H9 (cell line): Measurements from ENCODE around the gene MYO1E. TPM values are rescaled to one million over a fixed set of nuclear protein-coding genes. Genes with fewer than 3 reads are reported as not detected.

ENCODE experiments used
- DNase-seq: peaks from one replicate; pipeline ENCODE4 v3.0.0-alpha.2; 2017
- H2AFZ ChIP-seq: one replicate; pipeline ENCODE4 v1.6.1; 2013; ENCODE audit warnings: mild to moderate bottlenecking, low read length, control low read depth, moderate library complexity
- H2AK5ac ChIP-seq: 2 replicates; pipeline ENCODE4 v1.6.1; 2013; ENCODE audit warnings: low read length, control low read depth, mixed read lengths; ENCODE audit not compliant: insufficient read length
- H2BK120ac ChIP-seq: one replicate; pipeline ENCODE4 v1.6.1; 2013; ENCODE audit warnings: low read depth, mild to moderate bottlenecking, low read length, control low read depth, inconsistent platforms; ENCODE audit not compliant: poor library complexity, severe bottlenecking
- H2BK12ac ChIP-seq: 2 replicates; pipeline ENCODE4 v1.6.1; 2013; ENCODE audit warnings: low read length, control low read depth, mixed read lengths, low read depth; ENCODE audit not compliant: insufficient read length
- H2BK15ac ChIP-seq: 2 replicates; pipeline ENCODE4 v1.6.1; 2013; ENCODE audit warnings: low read depth, low read length, control low read depth
- H2BK20ac ChIP-seq: one replicate; pipeline ENCODE4 v1.6.1; 2013; ENCODE audit warnings: low read depth, mild to moderate bottlenecking, low read length, control low read depth, inconsistent platforms; ENCODE audit not compliant: poor library complexity, severe bottlenecking
- H2BK5ac ChIP-seq: 2 replicates; pipeline ENCODE4 v1.6.1; 2013; ENCODE audit warnings: low read length, control low read depth, mixed read lengths; ENCODE audit not compliant: insufficient read length
- H3K14ac ChIP-seq: 2 replicates; pipeline ENCODE4 v1.6.1; 2013; ENCODE audit warnings: low read length, control low read depth; ENCODE audit not compliant: insufficient read depth
- H3K18ac ChIP-seq: 2 replicates; pipeline ENCODE4 v1.6.1; 2013; ENCODE audit warnings: low read depth, mild to moderate bottlenecking, mixed read lengths, low read length, control low read depth; ENCODE audit not compliant: insufficient read length
- H3K23ac ChIP-seq: 2 replicates; pipeline ENCODE4 v1.6.1; 2013; ENCODE audit warnings: low read length, control low read depth, mixed read lengths, low read depth; ENCODE audit not compliant: insufficient read length
- H3K23me2 ChIP-seq: 2 replicates; pipeline ENCODE4 v1.6.1; 2013; ENCODE audit warnings: low read depth, mild to moderate bottlenecking, mixed read lengths, low read length, control low read depth; ENCODE audit not compliant: insufficient read length, poor library complexity, severe bottlenecking
- H3K27ac ChIP-seq: 2 replicates; pipeline ENCODE4 v1.5.1; 2013; ENCODE audit warnings: low read length, control low read depth, mixed read lengths, low read depth; ENCODE audit not compliant: insufficient read length
- H3K27me3 ChIP-seq: 2 replicates; pipeline ENCODE4 v1.6.1; 2013; ENCODE audit warnings: low read length, control low read depth, inconsistent platforms; ENCODE audit not compliant: insufficient read depth
- H3K4ac ChIP-seq: 2 replicates; pipeline ENCODE4 v1.6.1; 2013; ENCODE audit warnings: low read depth, mild to moderate bottlenecking, control low read depth, inconsistent platforms, low read length, moderate library complexity
- H3K4me1 ChIP-seq: 2 replicates; pipeline ENCODE4 v1.6.1; 2013; ENCODE audit warnings: low read length, control low read depth, inconsistent platforms; ENCODE audit not compliant: insufficient read depth
- H3K4me2 ChIP-seq: 2 replicates; pipeline ENCODE4 v1.6.1; 2013; ENCODE audit warnings: low read length, control low read depth, mixed read lengths; ENCODE audit not compliant: insufficient read length, insufficient read depth
- H3K56ac ChIP-seq: 2 replicates; pipeline ENCODE4 v1.6.1; 2013; ENCODE audit warnings: low read depth, mild to moderate bottlenecking, mixed read lengths, low read length, control low read depth; ENCODE audit not compliant: insufficient read length
- H3K79me1 ChIP-seq: 2 replicates; pipeline ENCODE4 v1.6.1; 2013; ENCODE audit warnings: low read depth, mild to moderate bottlenecking, moderate library complexity, low read length, control low read depth, inconsistent platforms; ENCODE audit not compliant: insufficient read depth, poor library complexity, severe bottlenecking
- H3K79me2 ChIP-seq: 2 replicates; pipeline ENCODE4 v1.6.1; 2013; ENCODE audit warnings: low read length, control low read depth, inconsistent platforms; ENCODE audit not compliant: insufficient read depth
- H3K9ac ChIP-seq: 2 replicates; pipeline ENCODE4 v1.6.1; 2013; ENCODE audit warnings: low read length, control low read depth, mixed read lengths; ENCODE audit not compliant: insufficient read length; ENCODE audit errors: extremely low read depth
- H3K9me3 ChIP-seq: one replicate; pipeline ENCODE4 v1.6.1; 2013; ENCODE audit warnings: low read depth, low read length, inconsistent platforms; ENCODE audit not compliant: control insufficient read depth
- H3T11ph ChIP-seq: one replicate; pipeline ENCODE4 v1.6.1; 2013; ENCODE audit warnings: mild to moderate bottlenecking, low read length, control low read depth, inconsistent platforms
- H4K20me1 ChIP-seq: one replicate; pipeline ENCODE4 v1.6.1; 2013; ENCODE audit not compliant: control insufficient read depth, insufficient read length, insufficient read depth
- H4K5ac ChIP-seq: 2 replicates; pipeline ENCODE4 v1.6.1; 2013; ENCODE audit warnings: low read depth, mild to moderate bottlenecking, mixed read lengths, low read length, control low read depth; ENCODE audit not compliant: insufficient read length
- H4K8ac ChIP-seq: replicated peaks from 2 replicates; pipeline ENCODE4 v1.6.1; 2013; ENCODE audit warnings: low read length, control low read depth, mixed read lengths, low read depth; ENCODE audit not compliant: insufficient read length
- H4K91ac ChIP-seq: 2 replicates; pipeline ENCODE4 v1.6.1; 2013; ENCODE audit warnings: low read depth, mild to moderate bottlenecking, moderate library complexity, mixed read lengths, low read length, control low read depth; ENCODE audit not compliant: insufficient read length
- H3K27ac Mint-ChIP-seq, 3 experiments: 2 replicates in 2 of 3; 3 replicates in 1 of 3; pipeline ENCODE4 v1.8.0; 2020 to 2021; ENCODE audit warnings: mixed read lengths in 3 of 3, mild to moderate bottlenecking in 1 of 3, moderate library complexity in 1 of 3
- H3K27me3 Mint-ChIP-seq: 2 replicates; pipeline ENCODE4 v1.8.0; 2021; ENCODE audit warnings: low read depth, mild to moderate bottlenecking, moderate library complexity, mixed read lengths
- H3K36me3 Mint-ChIP-seq, 3 experiments: 2 replicates in 2 of 3; 3 replicates in 1 of 3; pipeline ENCODE4 v1.8.0; 2020 to 2021; ENCODE audit warnings: low read depth in 3 of 3, mixed read lengths in 3 of 3; ENCODE audit not compliant: insufficient read depth in 1 of 3
- H3K4me1 Mint-ChIP-seq, 2 experiments: 2 replicates each; pipeline ENCODE4 v1.8.0; 2020; ENCODE audit warnings: mixed read lengths in 2 of 2
- H3K4me3 Mint-ChIP-seq, 2 experiments: 2 replicates in 1 of 2; 3 replicates in 1 of 2; pipeline ENCODE4 v1.8.0; 2020 to 2021; ENCODE audit warnings: mild to moderate bottlenecking in 2 of 2, mixed read lengths in 2 of 2, moderate library complexity in 1 of 2
- H3K9me3 Mint-ChIP-seq, 2 experiments: 2 replicates in 1 of 2; 3 replicates in 1 of 2; pipeline ENCODE4 v1.8.0; 2020; ENCODE audit warnings: mild to moderate bottlenecking in 2 of 2, mixed read lengths in 2 of 2, moderate library complexity in 1 of 2
- WGBS: extraction: QIAGEN DNeasy Blood & Tissue Kit; methylation state at CpG from one replicate; pipeline ENCODE4 v1.1.7; 2013; ENCODE audit warnings: missing lambda C conversion rate, low lambda C conversion rate, mixed read lengths; ENCODE audit not compliant: insufficient read length; ENCODE audit errors: extremely low coverage; 5-methylcytosine and 5-hydroxymethylcytosine counted together
- total RNA-seq: library from RNA; stranded (reverse); gene quantifications from 2 replicates; pipeline ENCODE4 v1.2.1, GENCODE V29; 2021
- TF ChIP-seq, protein P1 (sequence below): fragments of 200-600 bp; sonication (generic); conservative IDR thresholded peaks from 3 replicates; pipeline ENCODE4 v1.8.0; 2021; ENCODE audit warnings: antibody characterized with exemption, mild to moderate bottlenecking

The MYO1E gene
- total RNA-seq, 1 experiment from 2014 or later, result 235 TPM

DNA sequence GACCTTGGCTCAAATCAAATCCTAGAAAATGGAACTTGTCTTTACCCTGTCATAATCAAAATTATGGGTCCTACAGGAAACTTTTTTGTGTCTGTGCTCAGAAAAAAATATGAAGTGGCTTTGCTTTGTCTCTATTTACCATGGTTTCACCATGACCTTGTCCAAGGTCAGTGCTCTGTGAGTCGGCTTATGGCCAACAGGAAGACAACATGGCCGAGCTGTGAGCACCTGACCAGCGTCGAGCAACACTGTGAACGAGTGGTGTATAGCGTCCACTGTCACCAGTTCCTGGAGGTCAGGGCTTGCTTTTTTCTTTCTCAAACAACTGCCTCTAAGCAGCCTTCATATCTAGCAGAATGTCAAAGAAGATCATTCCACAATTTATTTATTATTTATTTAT lies 67.9 kb downstream of the MYO1E start:
- Histone ChIP-seq H2AK5ac (no peak overlapping the region), H2BK120ac (peak overlapping the region; percentile 65), H3K9ac (no peak overlapping the region), H2BK12ac (no peak overlapping the region), H3K23ac (no peak overlapping the region), H4K91ac (no peak overlapping the region), H4K5ac (no peak overlapping the region), H2BK15ac (no peak overlapping the region), H4K20me1 (no peaks in the 10 kb centered on the region), H3K79me2 (no peaks in the 10 kb centered on the region; the same call in 1 of the 2 replicates), H3K27me3 (no peaks in the 10 kb centered on the region), H3K27ac (no peak overlapping the region), H3K14ac (no peak overlapping the region), H3T11ph (no peak overlapping the region), H4K8ac (no peak overlapping the region), H3K4ac (no peak overlapping the region), H3K4me2 (no peak overlapping the region), H3K18ac (peak overlapping the region; percentile 53), H2AFZ (no peak overlapping the region), H3K79me1 (no peaks in the 10 kb centered on the region), H3K9me3 (no peaks in the 10 kb centered on the region), H3K4me1 (peaks cover 2% of the 10 kb centered on the region; the same call in 1 of the 2 replicates), H3K23me2 (no peaks in the 10 kb centered on the region), H2BK5ac (no peak overlapping the region), H2BK20ac (no peak overlapping the region), H3K56ac (no peak overlapping the region)
- DNase-seq, result no peak
- no peaks in the 10 kb centered on the region for H3K27me3 Mint-ChIP-seq
- TF ChIP-seq, protein P1, sequence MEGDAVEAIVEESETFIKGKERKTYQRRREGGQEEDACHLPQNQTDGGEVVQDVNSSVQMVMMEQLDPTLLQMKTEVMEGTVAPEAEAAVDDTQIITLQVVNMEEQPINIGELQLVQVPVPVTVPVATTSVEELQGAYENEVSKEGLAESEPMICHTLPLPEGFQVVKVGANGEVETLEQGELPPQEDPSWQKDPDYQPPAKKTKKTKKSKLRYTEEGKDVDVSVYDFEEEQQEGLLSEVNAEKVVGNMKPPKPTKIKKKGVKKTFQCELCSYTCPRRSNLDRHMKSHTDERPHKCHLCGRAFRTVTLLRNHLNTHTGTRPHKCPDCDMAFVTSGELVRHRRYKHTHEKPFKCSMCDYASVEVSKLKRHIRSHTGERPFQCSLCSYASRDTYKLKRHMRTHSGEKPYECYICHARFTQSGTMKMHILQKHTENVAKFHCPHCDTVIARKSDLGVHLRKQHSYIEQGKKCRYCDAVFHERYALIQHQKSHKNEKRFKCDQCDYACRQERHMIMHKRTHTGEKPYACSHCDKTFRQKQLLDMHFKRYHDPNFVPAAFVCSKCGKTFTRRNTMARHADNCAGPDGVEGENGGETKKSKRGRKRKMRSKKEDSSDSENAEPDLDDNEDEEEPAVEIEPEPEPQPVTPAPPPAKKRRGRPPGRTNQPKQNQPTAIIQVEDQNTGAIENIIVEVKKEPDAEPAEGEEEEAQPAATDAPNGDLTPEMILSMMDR, result no peak
- peaks cover 40 to 41% of the 10 kb centered on the region in 2 experiments for H3K4me1 Mint-ChIP-seq
- no peaks in the 10 kb centered on the region; a peak in 1 of 7 replicates for H3K36me3 Mint-ChIP-seq
- no peak overlapping the region for H3K4me3 Mint-ChIP-seq
- WGBS, result no CpG with 5 or more reads among the region's 6 CpGs
- no peaks in the 10 kb centered on the region for H3K9me3 Mint-ChIP-seq
- peak overlapping the region in 2 of 3 experiments; percentile 74 to 89; a peak in 4 of 7 replicates for H3K27ac Mint-ChIP-seq
